GM19324 (cell line): ENCODE data around the gene COASY.
"Not testable (repeated sequence)": the region's sequence is repeated elsewhere in the genome, so short reads cannot be mapped to it uniquely, and the experiment has no call there.

ENCODE experiments used
- ATAC-seq: cut with Tn5 transposase; IDR thresholded peaks from one replicate; pipeline ENCODE4 v1.9.1; 2021; ENCODE audit warnings: mild to moderate bottlenecking, moderate library complexity; ENCODE audit not compliant: unreplicated experiment, low FRiP score

Gene COASY

DNA sequence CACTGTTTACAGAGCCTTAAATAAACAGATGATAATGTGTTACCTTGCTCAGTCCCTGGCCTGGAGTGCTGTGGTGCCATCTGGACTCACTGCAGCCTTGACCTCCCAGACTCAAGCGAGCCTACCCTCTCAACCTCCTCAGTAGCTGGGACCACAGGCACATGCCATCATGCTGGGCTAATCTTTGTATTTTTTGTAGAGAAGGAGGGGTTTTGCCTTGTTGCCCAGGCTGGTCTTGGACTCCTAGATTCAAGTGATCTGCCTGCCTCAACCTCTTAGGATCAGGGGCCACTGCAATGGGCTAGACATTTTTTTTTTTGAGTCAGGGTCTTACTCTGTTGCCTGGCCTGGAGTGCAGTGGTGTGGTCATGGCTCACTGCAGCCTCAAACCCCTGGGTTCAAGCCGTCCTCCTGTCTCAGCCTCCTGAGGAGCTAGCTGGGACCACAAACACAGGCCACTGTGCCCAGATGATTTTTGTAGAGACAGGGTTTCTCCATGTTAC lies 30.9 kb upstream of the COASY start:
- no peak for ATAC-seq

DNA sequence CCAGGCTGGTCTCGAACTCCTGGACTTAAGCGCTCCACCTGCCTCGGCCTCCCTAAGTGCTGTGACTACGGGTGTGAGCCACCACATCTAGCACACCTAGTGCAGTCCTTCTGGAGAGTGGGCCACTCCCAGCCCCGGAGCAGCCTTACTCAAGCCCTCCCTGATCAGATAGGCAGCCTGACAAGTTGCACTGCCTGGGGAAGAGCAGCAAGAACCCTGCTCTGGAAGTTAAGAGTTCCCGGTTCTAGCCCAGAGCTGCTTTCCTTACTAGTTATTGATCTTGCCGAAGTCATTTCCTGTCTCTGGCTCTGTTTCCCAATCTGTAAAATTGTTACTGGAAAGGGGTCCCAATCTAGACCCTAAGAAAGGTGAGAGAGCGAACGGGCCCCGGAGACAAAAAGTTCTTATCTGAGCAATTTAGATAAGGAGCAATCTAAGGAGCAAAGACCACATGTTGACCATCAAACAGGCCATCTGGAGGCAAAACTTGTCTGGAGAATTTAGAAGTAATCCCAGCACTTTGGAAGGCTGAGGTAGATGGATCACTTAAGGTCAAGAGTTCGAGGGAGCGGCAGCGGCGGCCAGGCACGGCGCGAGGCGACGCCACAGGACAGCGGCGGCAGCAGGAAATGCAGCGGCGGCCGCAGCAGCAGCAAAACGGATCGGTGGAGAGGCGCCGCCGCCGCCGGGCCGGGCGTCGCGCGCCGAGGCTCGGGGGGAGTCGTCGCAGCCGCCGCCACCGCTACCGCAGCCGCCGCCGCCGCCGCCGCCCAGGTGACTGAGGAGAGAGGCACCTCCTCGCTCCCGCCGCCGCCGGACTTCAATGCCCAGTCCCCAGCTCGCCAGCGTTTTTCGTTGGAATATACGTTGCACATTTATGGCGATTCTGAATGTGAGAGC lies 30.2 kb upstream of the COASY start:
- no peak for ATAC-seq

- ATAC-seq: peak; percentile 0
These were observed 26.5 kb upstream of the COASY start for GRCh38 chr17:42535155-42536047.

DNA sequence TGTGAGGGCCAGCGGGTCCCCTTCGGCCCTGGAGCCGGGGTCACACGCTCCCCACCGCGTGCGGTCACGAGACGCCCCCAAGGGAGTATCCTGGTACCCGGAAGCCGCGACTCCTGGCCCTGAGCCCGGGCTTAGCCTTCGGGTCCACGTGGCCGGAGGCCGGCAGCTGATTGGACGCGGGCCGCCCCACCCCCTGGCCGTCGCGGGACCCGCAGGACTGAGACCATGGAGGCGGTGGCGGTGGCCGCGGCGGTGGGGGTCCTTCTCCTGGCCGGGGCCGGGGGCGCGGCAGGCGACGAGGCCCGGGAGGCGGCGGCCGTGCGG lies 25.9 kb upstream of the COASY start, which contains the start of gene NAGLU:
Gene NAGLU (plus strand): TSS at position 194 of the 324 bp plus-strand sequence. CDS start 32 bp downstream, at position 226.
- ATAC-seq: peak; percentile 90

DNA sequence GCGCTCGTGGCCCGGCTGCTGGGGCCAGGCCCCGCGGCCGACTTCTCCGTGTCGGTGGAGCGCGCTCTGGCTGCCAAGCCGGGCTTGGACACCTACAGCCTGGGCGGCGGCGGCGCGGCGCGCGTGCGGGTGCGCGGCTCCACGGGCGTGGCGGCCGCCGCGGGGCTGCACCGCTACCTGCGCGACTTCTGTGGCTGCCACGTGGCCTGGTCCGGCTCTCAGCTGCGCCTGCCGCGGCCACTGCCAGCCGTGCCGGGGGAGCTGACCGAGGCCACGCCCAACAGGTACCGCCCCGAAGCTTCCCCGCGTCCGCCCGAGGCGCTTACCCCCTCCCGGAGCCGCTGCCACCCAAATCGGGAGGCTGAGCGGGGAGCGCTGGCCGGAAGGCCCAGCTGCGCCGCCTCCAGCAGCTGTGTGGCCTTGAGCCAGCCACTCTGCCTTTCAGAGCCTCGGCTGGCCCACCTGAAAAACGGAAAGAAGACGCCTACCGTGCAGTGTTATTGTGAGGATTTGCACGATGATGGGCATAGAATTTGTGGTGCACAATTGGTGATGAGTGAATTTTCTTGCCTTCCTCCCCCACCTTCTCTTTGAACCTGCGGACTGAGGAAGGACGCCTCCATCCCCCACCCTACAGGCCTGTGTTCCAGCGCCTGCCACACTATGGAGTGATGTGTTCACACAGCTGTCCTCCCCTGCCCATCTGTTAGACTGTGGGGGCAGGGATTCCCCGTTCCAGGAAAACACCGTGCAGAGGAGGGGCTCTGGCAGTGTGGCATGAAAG lies 25.4 kb upstream of the COASY start:
- peak; percentile 59 for ATAC-seq

- ATAC-seq: peak; percentile 17
These were observed 24.7 kb upstream of the COASY start for GRCh38 chr17:42537156-42537805.

DNA sequence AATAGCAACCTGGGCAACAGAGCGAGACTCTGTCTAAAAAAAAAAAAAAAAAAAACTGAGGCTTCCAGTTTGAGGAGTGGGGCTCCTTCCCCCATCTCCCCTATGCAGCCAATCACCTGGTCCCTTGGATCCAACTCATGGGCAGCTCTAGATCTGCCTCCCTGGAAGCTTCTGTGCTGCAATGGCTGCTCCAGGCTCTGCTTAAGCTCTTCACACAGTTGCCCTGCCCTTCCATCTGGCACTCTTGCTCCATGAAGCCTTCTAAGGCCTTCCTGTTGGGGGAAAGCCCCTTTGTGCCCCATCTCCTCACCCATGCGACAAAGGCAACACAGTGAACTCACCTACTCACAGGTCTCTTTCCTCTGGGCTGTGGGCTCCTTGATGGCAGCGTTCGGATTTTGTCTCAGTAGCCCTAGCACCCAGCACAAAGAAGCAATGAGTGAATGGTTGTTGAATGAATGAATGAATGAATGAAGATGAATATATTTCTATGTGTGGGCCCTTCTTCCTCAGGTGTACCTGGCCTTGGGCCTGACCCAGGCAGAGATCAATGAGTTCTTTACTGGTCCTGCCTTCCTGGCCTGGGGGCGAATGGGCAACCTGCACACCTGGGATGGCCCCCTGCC lies 24.0 kb upstream of the COASY start:
- ATAC-seq: no peak

- ATAC-seq: no peak
These were observed 23.5 kb upstream of the COASY start for GRCh38 chr17:42538482-42538881.

- ATAC-seq: not testable (repeated sequence)
These were observed 21.4 kb upstream of the COASY start for GRCh38 chr17:42540558-42540957.

DNA sequence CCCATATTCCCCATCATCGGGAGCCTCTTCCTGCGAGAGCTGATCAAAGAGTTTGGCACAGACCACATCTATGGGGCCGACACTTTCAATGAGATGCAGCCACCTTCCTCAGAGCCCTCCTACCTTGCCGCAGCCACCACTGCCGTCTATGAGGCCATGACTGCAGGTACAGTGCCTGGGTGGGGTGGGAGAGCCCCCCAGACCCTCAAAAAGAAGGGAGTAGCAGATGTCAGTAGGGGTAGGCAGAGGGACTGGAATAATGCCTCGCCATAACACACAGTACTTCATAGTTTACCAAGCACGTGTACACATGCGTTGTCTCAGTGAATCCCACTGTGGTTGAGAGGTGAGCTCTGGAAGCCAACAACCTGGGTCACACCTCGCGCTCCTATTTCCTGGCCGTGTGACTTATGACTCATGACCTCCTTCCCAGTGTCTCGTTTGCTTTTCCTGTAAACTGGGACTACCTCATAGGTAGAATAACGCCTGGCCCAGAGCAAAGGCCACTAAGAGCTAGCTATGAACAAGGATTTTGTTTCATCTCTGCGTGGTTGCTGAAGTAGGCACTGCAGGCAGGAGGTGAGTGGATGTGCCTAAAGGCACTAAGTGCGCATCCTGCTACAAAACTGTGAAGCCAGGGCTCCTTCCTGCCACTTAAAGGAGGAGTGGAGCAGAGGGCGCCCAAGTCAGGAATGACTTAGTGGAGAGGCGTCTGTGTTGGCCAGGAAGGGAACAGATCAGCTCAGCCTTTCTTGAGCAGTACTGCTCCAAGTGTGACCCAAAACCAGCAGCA lies 20.7 kb upstream of the COASY start:
- no peak for ATAC-seq

GRCh38 chr17:42543190-42544079 lies 18.5 kb upstream of the COASY start:
- ATAC-seq: no peak

DNA sequence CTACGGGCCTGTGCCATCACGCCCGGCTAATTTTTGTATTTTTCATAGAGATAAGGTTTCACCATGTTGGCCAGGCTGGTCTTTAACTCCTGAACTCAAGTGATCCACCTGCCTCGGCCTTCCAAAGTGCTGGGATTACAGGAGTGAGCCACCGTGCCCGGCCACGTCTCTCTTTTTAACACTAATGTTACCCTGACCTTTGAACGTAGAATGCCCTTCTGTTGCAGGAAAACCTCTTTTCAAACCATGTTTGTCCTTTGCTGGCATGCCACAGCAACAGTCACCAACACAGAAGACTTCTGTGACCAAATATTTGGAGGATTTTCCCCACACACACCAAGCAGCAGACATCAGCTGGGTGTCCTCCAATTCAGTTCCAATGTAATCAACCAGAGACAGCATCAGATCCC lies 17.1 kb upstream of the COASY start:
- no peak for ATAC-seq

GRCh38 chr17:42545755-42546505 lies 16.0 kb upstream of the COASY start:
- not testable (repeated sequence) for ATAC-seq

GRCh38 chr17:42547001-42547461 lies 14.9 kb upstream of the COASY start:
- ATAC-seq: no peak

DNA sequence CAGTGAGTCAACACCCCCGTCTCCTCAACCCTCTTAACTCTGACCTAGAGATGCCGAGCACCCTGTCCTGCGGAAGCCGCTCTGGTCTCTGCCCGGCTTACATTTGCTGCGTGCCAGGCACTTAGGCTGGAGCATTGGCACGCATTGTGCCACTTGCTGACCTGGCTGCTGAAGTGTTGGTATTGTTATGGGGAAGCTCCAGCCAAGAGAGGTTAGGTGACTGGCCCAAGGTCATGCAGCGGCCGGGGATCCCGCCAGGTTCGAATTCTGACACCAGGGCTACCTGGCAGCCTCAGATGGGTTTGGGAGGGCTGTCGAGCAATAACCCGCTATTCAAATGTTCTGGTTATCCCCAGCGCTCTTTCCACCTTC lies 14.3 kb upstream of the COASY start:
- ATAC-seq: no peak

- ATAC-seq: peak; percentile 47
These were observed 13.7 kb upstream of the COASY start for GRCh38 chr17:42548070-42548837.
